Keratinocyte (primary cell): Measurements from ENCODE around the gene GPATCH2.

Experiments
- EZH2 ChIP-seq: IDR thresholded peaks from one replicate; pipeline ENCODE4 v1.6.1; 2012; ENCODE audit warnings: inconsistent platforms, mild to moderate bottlenecking, low read length, moderate library complexity
- TF ChIP-seq, protein P1 (sequence below), 3 experiments: IDR thresholded peaks in 1 of 3; conservative IDR thresholded peaks in 1 of 3; optimal IDR thresholded peaks in 1 of 3; 2 replicates in 2 of 3; 3 replicates in 1 of 3; pipeline versions ENCODE3 to v1.5.1; 2011; ENCODE audit warnings: low read length in 3 of 3, mild to moderate bottlenecking in 3 of 3, moderate library complexity in 2 of 3, control low read depth in 1 of 3, inconsistent platforms in 1 of 3; ENCODE audit not compliant: insufficient read depth in 2 of 3; ENCODE audit errors: extremely low read depth in 1 of 3

DNA sequence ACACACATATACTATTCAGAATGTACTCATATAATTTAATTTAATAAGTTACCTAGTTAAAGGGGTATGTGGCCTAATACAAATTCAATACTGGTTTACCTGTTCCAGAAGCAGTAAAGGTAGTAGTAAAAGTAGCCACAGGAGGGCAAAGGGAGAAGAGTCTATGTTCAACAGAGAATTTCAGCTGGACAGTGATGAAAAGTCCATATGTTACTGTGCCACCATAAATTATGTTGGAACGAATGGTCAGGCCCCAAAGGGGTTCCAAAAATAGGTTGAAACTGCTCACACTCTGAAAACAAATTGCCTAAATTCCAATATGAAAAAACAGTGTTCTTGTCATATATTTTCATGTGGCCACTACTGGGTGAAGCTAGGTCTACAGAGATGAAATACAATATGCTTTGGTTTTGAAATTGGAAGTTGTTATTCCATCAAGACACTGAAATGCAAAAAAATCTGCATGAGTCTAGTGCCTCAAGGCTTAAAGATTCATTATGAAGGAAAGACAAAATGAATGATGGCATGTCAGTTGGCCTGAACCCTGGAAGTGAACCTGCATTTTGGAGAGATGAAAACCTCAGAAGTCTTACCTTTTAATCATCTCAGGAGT, 78.4 kb downstream of the GPATCH2 start:
- TF ChIP-seq, protein P1, sequence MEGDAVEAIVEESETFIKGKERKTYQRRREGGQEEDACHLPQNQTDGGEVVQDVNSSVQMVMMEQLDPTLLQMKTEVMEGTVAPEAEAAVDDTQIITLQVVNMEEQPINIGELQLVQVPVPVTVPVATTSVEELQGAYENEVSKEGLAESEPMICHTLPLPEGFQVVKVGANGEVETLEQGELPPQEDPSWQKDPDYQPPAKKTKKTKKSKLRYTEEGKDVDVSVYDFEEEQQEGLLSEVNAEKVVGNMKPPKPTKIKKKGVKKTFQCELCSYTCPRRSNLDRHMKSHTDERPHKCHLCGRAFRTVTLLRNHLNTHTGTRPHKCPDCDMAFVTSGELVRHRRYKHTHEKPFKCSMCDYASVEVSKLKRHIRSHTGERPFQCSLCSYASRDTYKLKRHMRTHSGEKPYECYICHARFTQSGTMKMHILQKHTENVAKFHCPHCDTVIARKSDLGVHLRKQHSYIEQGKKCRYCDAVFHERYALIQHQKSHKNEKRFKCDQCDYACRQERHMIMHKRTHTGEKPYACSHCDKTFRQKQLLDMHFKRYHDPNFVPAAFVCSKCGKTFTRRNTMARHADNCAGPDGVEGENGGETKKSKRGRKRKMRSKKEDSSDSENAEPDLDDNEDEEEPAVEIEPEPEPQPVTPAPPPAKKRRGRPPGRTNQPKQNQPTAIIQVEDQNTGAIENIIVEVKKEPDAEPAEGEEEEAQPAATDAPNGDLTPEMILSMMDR (optimal IDR thresholded peaks at IDR 0.05 in 1 of 3, IDR thresholded peaks at IDR 0.05 in 1 of 3, conservative IDR thresholded peaks at IDR 0.05 in 1 of 3; ENCODE audit: extremely low read depth in 1 of 3, insufficient read depth in 2 of 3, low read length in 3 of 3): no peak
- TF ChIP-seq EZH2: no peak
